Right atrium auricular region (tissue), 2 donors: ENCODE results near the gene ZBTB7C. TPM values are rescaled to one million over a fixed set of nuclear protein-coding genes. Genes with fewer than 3 reads are reported as not detected.

Experiments used
- DNase-seq: peaks from one replicate; pipeline ENCODE4 v3.0.0-alpha.2; 2019; ENCODE audit warnings: low spot score
- H3K27ac ChIP-seq, 2 donors: fragments of 200-600 bp; sonication (generic); 1 replicate in 1 of 2; 2 replicates in 1 of 2; pipeline ENCODE4 v1.5.1; 2016 to 2019
- H3K27me3 ChIP-seq, 2 donors: fragments of 200-600 bp; sonication (generic); one replicate each; pipeline versions ENCODE4 v1.5.1 to v1.6.0; 2017 to 2019
- H3K36me3 ChIP-seq: fragments of 200-600 bp; sonication (generic); one replicate; pipeline ENCODE4 v1.5.1; 2016
- H3K4me1 ChIP-seq, 2 donors: fragments of 200-600 bp; sonication (generic); one replicate each; pipeline versions ENCODE4 v1.5.1 to v1.6.0; 2017 to 2019
- H3K4me3 ChIP-seq, 2 donors: fragments of 200-600 bp; sonication (generic); 1 replicate in 1 of 2; 2 replicates in 1 of 2; pipeline ENCODE4 v1.5.1; 2017 to 2019; ENCODE audit warnings: mild to moderate bottlenecking in 1 of 2, moderate library complexity in 1 of 2
- H3K9me3 ChIP-seq, 2 donors: fragments of 200-600 bp; sonication (generic); one replicate each; pipeline ENCODE4 v1.5.1; 2019
- total RNA-seq, 2 donors: library from RNA; depleted of rRNA; stranded (reverse); fragments of >200 nt; gene quantifications; one replicate each; pipeline ENCODE4 v1.1.0, GENCODE V29; 2016
- TF ChIP-seq, protein P1 (sequence below), 2 donors: fragments of 200-600 bp; sonication (generic); IDR thresholded peaks; one replicate each; pipeline ENCODE4 v1.5.1; 2019; ENCODE audit warnings: antibody characterized with exemption in 2 of 2

ZBTB7C gene
- total RNA-seq, 2 donors from 2014 or later: 1.8 to 7.7 TPM

DNA sequence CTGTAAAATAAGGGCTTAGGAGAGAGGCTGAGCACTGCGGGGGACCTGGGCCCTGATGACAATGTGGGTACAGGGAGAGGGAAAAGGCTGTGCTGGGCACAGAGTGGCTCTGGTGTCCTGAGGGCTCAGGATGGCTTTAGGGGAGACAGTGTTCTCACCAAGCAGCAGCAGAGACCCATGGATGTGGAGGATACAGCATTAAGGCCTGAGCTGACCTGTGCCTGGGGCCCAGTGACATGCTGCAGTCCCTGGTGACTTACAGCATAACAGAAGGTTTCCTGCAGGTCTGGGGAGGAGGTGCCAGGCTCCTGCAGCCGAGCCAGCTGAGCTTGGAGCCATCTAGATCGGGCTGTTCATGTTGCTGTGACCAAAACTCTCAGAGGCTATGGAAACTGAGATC, 287.4 kb downstream of the ZBTB7C start:
- no peaks in the 10 kb centered on the region for H3K4me1 ChIP-seq

DNA sequence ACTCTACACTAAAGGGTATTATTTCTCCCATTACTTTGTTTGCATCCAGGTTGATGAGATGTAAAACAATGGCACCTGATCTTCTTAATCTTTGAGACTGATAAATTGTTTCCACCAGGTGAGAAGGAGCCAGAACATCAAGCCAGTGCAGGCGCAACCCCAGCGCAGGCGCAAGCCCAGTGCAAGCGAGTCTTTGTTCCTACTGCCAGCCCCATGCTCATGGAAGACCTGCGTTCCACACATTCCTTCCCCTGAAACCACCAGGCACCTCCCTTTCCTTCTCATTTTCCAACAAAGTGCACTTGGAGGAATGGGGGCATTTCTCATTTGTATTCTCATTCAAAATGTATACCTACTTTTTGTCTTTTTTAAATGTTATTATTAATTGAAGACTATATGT, 290.0 kb downstream of the ZBTB7C start:
- H3K27me3 ChIP-seq: no peaks in the 10 kb centered on the region
- H3K4me1 ChIP-seq: no peaks in the 10 kb centered on the region
- TF ChIP-seq, protein P1, sequence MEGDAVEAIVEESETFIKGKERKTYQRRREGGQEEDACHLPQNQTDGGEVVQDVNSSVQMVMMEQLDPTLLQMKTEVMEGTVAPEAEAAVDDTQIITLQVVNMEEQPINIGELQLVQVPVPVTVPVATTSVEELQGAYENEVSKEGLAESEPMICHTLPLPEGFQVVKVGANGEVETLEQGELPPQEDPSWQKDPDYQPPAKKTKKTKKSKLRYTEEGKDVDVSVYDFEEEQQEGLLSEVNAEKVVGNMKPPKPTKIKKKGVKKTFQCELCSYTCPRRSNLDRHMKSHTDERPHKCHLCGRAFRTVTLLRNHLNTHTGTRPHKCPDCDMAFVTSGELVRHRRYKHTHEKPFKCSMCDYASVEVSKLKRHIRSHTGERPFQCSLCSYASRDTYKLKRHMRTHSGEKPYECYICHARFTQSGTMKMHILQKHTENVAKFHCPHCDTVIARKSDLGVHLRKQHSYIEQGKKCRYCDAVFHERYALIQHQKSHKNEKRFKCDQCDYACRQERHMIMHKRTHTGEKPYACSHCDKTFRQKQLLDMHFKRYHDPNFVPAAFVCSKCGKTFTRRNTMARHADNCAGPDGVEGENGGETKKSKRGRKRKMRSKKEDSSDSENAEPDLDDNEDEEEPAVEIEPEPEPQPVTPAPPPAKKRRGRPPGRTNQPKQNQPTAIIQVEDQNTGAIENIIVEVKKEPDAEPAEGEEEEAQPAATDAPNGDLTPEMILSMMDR (IDR thresholded peaks at IDR 0.05): no peak
- H3K9me3 ChIP-seq: no peaks in the 10 kb centered on the region
- no peak for DNase-seq
- no peak overlapping the region for H3K27ac ChIP-seq
- no peak overlapping the region for H3K4me3 ChIP-seq
- no peaks in the 10 kb centered on the region for H3K36me3 ChIP-seq

More for the DNA sequence above, 287.4 kb downstream of the ZBTB7C start:
- H3K36me3 ChIP-seq: no peaks in the 10 kb centered on the region
- H3K9me3 ChIP-seq: no peaks in the 10 kb centered on the region
- TF ChIP-seq, protein P1 (IDR thresholded peaks at IDR 0.05): no peak
- H3K27me3 ChIP-seq: no peaks in the 10 kb centered on the region
- no peak overlapping the region for H3K27ac ChIP-seq
- H3K4me3 ChIP-seq: no peak overlapping the region
- DNase-seq: no peak

DNA sequence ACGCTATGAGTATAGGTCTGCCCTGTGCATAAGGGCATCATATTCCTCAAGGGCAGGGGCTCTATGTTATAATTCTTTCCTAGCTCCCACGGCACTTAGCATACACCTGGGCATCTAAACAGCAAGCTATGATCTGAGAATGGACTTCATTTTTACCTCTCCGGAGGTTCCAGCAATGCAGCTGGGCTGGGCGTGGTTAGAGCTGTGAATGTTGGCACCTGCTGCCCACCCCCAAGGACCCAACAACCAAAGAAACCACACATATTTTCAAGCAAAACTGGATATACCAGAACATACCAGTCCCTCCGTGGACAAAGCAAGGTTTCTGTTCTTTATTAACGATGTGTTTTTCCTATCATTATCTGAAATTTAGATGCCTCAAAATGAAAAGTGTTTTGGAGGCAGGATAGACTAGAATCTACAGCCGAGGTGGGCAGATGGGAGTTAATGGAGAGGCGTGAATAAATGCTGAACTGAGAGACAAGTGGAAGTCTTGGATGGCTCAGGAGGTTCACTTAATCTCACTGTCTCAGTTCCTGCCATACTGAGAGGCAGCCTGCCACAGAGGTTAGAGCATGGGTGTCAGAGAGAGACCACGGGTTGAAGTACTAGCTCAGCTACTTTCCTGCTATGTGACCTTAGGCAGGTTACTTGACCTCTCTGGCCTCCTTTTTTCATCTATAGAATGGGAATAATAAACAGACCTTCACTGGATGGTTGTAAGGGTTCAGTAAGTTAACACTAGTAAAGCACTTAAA, 292.1 kb downstream of the ZBTB7C start:
- TF ChIP-seq, protein P1 (IDR thresholded peaks at IDR 0.05): no peak
- no peak overlapping the region for H3K27ac ChIP-seq
- no peaks in the 10 kb centered on the region for H3K36me3 ChIP-seq

DNA sequence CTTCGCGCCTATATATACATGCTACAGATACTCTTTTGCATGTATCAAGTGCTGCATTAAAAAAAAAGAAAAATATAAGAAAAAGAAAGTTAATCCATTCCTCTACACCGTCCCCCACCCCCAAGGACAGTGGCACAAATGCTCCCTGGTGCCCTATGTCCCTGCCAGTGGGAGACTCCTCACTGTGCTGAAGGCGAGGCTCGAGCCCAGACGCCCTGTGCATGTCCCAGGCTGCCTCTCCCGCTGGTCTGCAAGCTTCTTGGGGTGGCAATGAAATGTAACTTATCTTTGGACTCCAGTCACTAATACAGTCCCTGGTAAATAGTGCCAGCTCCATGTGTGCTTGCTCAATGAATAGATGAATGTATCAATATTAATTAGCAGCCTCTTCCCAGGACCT, 293.2 kb downstream of the ZBTB7C start:
- no peak overlapping the region for H3K27ac ChIP-seq
- TF ChIP-seq, protein P1 (IDR thresholded peaks at IDR 0.05): no peak
- no peak for DNase-seq
- H3K27me3 ChIP-seq: no peaks in the 10 kb centered on the region
- H3K4me1 ChIP-seq: no peaks in the 10 kb centered on the region
- H3K9me3 ChIP-seq: no peaks in the 10 kb centered on the region
- no peaks in the 10 kb centered on the region for H3K36me3 ChIP-seq
- no peak overlapping the region for H3K4me3 ChIP-seq

More for the DNA sequence above, 292.1 kb downstream of the ZBTB7C start:
- Histone ChIP-seq H3K4me3 (no peak overlapping the region), H3K9me3 (no peaks in the 10 kb centered on the region), H3K27me3 (no peaks in the 10 kb centered on the region), H3K4me1 (no peaks in the 10 kb centered on the region)
- DNase-seq: no peak

DNA sequence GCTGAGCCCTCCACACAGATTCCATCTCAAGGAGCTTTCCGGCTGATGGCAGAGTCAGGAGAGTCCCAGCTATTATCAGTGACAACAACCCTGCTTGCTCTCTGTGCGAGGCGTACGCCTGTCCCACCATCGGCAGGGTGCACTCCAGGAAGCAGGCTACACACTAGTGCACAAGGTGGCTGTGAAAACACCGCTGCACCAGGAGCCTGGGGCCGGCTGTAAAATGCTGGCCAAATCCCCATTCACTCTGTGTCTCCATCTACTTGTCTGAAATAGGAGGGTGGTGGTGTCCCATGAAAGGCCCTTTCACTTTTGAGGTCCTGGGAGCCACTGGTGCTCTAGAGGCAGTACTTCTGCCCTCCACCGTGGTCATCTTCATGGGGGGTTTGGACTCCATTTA, 295.5 kb downstream of the ZBTB7C start:
- H3K36me3 ChIP-seq: no peaks in the 10 kb centered on the region
- TF ChIP-seq, protein P1 (IDR thresholded peaks at IDR 0.05): no peak
- H3K9me3 ChIP-seq: no peaks in the 10 kb centered on the region
- no peak overlapping the region for H3K4me3 ChIP-seq
- no peaks in the 10 kb centered on the region for H3K4me1 ChIP-seq
- no peak overlapping the region for H3K27ac ChIP-seq
- no peaks in the 10 kb centered on the region for H3K27me3 ChIP-seq
- DNase-seq: no peak

DNA sequence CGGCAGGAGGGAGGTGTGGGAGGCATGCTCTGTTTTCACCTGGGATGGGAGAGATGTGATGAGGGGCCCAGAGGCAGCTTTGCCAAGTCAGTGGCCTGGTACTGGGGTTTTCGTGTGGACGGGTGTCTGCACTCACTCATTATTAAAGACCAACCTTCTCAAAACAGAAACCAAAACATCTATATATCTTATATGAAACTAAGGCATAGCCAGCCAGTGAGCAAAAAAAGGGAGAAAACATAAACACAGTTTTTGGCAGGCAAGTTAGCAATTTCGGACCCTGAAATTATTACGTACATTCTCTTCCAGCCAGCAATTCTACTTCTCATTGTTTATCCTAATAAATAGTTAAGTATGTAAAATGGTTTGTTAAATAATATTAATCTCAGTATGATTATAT, 297.6 kb downstream of the ZBTB7C start:
- DNase-seq: no peak
- no peaks in the 10 kb centered on the region for H3K27me3 ChIP-seq
- no peak overlapping the region for H3K27ac ChIP-seq
- TF ChIP-seq, protein P1 (IDR thresholded peaks at IDR 0.05): no peak
- H3K9me3 ChIP-seq: no peaks in the 10 kb centered on the region
- H3K4me1 ChIP-seq: no peaks in the 10 kb centered on the region
- H3K4me3 ChIP-seq: no peak overlapping the region
- no peaks in the 10 kb centered on the region for H3K36me3 ChIP-seq
